SK-N-MC (cell line): Measurements from ENCODE around the gene ZNF593.

Experiments
- EZH2 ChIP-seq: fragments of 200-600 bp; sonication (generic); IDR thresholded peaks from one replicate; pipeline ENCODE4 v1.6.1; 2017; ENCODE audit warnings: antibody characterized with exemption
- POLR2AphosphoS5 ChIP-seq: IDR thresholded peaks from 2 replicates; pipeline ENCODE4 v1.6.1; 2012; ENCODE audit warnings: mild to moderate bottlenecking, low read depth, low read length, borderline replicate concordance

- TF ChIP-seq EZH2 (no peak), POLR2AphosphoS5 (no peak)
These were observed 5.5 kb upstream of the ZNF593 start for GRCh38 chr1:26164036-26164860.
